Measurements from ENCODE around the gene STK11. TPM values are rescaled to one million over a fixed set of nuclear protein-coding genes. Genes with fewer than 3 reads are reported as not detected.

The STK11 gene
- total RNA-seq, 1 donor from 2014 or later: 104 TPM

DNA sequence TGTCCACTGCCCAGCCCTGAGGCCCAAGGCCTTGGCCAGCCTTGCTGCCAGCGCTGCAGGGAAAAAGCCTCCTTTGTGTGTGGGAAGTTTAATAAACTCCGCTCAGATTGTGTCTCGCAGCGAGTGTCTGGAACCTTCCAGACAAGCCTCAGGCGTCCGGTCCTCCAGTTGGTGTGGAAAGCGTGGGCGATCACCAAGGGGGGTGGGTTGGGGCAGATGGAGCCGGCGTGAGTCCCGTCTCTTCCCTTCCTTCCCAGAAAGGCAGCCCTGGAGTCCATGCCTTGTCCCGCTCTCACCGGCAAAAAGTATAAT is 4.6 kb downstream of the STK11 start:
- no peaks in the 10 kb centered on the region for H3K9me3 ChIP-seq
- TF ChIP-seq, protein P1, sequence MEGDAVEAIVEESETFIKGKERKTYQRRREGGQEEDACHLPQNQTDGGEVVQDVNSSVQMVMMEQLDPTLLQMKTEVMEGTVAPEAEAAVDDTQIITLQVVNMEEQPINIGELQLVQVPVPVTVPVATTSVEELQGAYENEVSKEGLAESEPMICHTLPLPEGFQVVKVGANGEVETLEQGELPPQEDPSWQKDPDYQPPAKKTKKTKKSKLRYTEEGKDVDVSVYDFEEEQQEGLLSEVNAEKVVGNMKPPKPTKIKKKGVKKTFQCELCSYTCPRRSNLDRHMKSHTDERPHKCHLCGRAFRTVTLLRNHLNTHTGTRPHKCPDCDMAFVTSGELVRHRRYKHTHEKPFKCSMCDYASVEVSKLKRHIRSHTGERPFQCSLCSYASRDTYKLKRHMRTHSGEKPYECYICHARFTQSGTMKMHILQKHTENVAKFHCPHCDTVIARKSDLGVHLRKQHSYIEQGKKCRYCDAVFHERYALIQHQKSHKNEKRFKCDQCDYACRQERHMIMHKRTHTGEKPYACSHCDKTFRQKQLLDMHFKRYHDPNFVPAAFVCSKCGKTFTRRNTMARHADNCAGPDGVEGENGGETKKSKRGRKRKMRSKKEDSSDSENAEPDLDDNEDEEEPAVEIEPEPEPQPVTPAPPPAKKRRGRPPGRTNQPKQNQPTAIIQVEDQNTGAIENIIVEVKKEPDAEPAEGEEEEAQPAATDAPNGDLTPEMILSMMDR (IDR thresholded peaks at IDR 0.05): no peak
- H3K36me3 ChIP-seq: peaks cover 0 to 10% of the 10 kb centered on the region in 2 donors
- peak overlapping the region in 1 of 2 donors; percentile 49 for H3K27ac ChIP-seq
- no peak for DNase-seq (ENCODE audit: low spot score in 2 of 2)
- H3K4me3 ChIP-seq: no peak overlapping the region
- intact Hi-C loops (cut with DNase I): loop anchor here (10.0 kb wide), 1 partner anchor 285 kb away; the partner anchor contains the start of gene ARID3A
- H3K27me3 ChIP-seq: no peaks in the 10 kb centered on the region
- peaks cover 21 to 46% of the 10 kb centered on the region in 2 donors for H3K4me1 ChIP-seq

DNA sequence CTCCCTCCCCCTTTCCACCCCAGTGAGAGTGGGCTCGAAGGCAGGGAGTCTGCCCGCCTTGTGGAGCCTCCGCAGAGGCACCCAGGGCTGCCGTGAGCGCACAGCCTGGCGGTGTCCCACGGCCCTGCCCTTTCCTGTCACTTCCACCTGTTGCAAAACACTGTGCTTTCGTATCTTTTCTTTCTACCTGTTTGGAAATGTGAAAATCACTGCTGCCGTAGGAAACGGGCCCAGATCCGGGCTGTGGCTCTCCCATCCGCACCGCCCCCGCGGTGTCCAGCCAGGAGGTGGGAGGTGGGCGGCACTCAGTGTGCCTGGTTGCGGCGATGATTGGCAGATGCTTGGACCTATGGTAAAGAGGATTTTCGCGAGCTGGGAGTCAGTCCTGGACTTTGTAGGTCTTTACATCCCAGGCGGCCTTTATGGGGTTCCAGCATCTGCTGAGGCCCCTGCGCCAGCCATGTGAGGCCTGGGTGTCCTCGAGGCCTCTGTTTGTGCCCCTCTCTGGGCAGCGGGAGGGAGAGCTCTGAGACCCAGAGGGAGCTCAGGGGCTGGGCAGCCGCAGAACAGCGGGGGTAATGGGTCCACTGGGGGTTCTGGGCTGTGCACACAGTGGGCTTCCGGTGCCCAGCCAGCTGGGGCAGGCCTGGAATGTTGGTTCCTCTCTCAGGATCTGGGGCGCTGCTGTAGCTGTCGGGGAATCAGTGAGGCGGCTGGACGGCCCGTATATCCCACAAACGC is 6.1 kb downstream of the STK11 start:
- TF ChIP-seq, protein P1 (IDR thresholded peaks at IDR 0.05): no peak
- intact Hi-C loops (cut with DNase I): loop anchor here (10.0 kb wide), 1 partner anchor 287 kb away; the partner anchor contains the start of gene ARID3A
- Histone ChIP-seq H3K4me1 (peaks cover 32 to 60% of the 10 kb centered on the region in 2 donors), H3K36me3 (peaks cover 0 to 10% of the 10 kb centered on the region in 2 donors), H3K4me3 (no peak overlapping the region), H3K9me3 (no peaks in the 10 kb centered on the region), H3K27me3 (no peaks in the 10 kb centered on the region), H3K27ac (peak overlapping the region in 1 of 2 donors; percentile 67)
- DNase-seq (ENCODE audit: low spot score in 2 of 2): no peak

DNA sequence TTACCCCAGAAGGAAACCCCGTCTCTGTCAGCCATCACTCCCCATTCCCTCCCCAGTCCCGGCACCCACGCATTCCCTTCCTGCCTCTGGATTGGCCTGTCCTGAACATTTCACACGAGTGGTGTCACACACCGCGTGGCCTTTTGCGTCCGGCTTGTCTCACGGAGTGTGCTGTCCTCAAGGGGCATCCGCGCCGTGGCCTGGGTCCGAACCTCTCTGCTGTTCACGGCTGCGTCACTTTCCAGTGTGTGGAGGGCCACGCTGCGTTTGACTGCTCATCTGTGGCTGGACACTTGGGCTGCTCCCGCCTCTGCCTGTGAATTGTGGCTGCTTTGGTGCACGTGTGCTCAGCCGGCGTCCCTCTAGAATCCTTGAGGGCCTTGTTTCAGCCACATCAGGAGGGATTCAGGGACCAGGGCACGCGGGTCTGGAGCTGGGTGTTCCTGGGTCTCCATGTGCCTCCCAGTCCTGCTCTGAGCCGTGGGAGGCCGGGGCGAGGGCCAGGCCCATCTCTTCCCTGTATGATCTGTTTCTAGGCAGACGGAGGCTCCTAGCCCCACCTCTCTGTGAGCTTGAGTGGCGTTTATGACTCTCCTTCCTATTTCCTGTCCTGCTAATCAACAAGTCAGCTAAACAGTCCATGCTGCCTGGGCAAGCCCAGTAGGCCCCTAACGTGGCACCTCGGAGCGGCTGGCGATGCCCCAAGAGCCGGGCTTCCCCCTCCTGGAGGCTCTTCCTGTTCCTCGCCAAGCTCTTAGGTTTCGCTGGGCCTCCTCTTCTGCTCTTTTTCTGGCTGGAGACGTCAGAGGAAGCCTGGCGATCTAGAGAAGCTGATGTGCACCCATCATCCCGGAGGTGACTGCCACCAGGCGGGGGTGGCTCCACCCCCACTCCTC is 8.1 kb downstream of the STK11 start:
- H3K4me1 ChIP-seq: peaks cover 29 to 73% of the 10 kb centered on the region in 2 donors
- H3K36me3 ChIP-seq: peaks cover 0 to 10% of the 10 kb centered on the region in 2 donors
- TF ChIP-seq, protein P1 (IDR thresholded peaks at IDR 0.05): no peak
- H3K4me3 ChIP-seq: peak overlapping the region; percentile 38 to 49
- peak overlapping the region; percentile 92 to 98 for H3K27ac ChIP-seq
- intact Hi-C loops (cut with DNase I): loop anchor here (10.0 kb wide), 1 partner anchor 289 kb away; the partner anchor contains the start of gene ARID3A
- no peaks in the 10 kb centered on the region for H3K27me3 ChIP-seq
- no peaks in the 10 kb centered on the region for H3K9me3 ChIP-seq
- DNase-seq (ENCODE audit: low spot score in 2 of 2): peak; percentile 65 to 88

DNA sequence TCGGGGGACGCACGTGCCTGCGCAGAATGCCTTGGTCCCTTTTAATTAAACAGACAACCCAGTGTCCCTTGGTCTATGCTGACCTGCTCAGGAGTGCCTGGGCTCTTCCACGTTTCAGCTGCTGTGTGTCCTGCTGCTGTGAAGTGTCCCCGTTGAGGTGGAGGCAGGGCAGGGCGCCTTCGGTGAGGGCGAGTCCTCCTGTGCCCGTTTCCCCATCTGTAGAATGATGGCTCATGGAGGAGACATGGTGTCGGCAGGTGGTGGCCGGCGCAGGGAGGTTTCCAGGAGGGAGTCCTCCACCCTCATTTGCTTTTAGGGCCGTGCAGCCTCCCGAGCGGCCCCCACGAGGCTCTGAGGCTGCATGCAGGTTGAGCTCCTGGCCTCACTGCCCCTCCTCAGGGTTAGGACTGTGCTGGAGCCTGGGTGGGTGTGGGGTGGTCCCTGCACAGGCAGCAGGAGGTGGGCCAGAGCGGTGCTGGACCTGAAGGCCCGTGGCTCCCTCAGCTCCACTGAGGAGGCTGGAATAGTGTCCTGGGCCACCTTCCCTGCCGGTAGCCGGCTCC is 8.8 kb downstream of the STK11 start:
- H3K9me3 ChIP-seq: no peaks in the 10 kb centered on the region
- peaks cover 23 to 66% of the 10 kb centered on the region in 2 donors for H3K4me1 ChIP-seq
- no peak for DNase-seq (ENCODE audit: low spot score in 2 of 2)
- peak overlapping the region; percentile 92 to 98 for H3K27ac ChIP-seq
- intact Hi-C loops (cut with DNase I): loop anchor here (10.0 kb wide), 1 partner anchor 290 kb away; the partner anchor contains the start of gene ARID3A
- TF ChIP-seq, protein P1 (IDR thresholded peaks at IDR 0.05): no peak
- peak overlapping the region; percentile 38 to 49 for H3K4me3 ChIP-seq
- peaks cover 0 to 10% of the 10 kb centered on the region in 2 donors for H3K36me3 ChIP-seq
- H3K27me3 ChIP-seq: no peaks in the 10 kb centered on the region

All from ascending aorta (tissue), 2 donors.